Measurements from ENCODE around the gene CREBBP. TPM values are rescaled to one million over a fixed set of nuclear protein-coding genes. Genes with fewer than 3 reads are reported as not detected.

Gene CREBBP
- total and polyA plus RNA-seq, 9 of the 15 experiments (the other 6 are each of a cell fraction or from before 2014, with no cell fraction given), result 0.70 to 24.8 (median 5.6) TPM

GRCh38 chr16:3846595-3847091, 33.9 kb downstream of the CREBBP start (continued):
- TF ChIP-seq MNT (conservative IDR thresholded peaks at IDR 0.05) (peak in 1 of 2 experiments; percentile 47; a peak in 1 of 4 replicates), ARID3A (IDR thresholded peaks at IDR 0.05; ENCODE audit: borderline replicate concordance, low read depth, low read length) (peak; percentile 99), ZNF24 (IDR thresholded peaks at IDR 0.05) (0 out of 2 replicates have a peak, but pooled peaks have one; percentile 34), RAD21 (CRISPR knock-in tag; conservative IDR thresholded peaks at IDR 0.05 in 1 of 2, IDR thresholded peaks at IDR 0.05 in 1 of 2) (no peak), MECOM (CRISPR knock-in tag; IDR thresholded peaks at IDR 0.05) (peak; percentile 52; the same call in 1 of the 2 replicates), PBX2 (CRISPR knock-in tag; IDR thresholded peaks at IDR 0.05; ENCODE audit: low read depth) (peak; percentile 42), PBX2 (tag; conservative IDR thresholded peaks at IDR 0.05; ENCODE audit: low read depth) (peak; percentile 97), CREB1 (IDR thresholded peaks at IDR 0.05) (peak; percentile 65), CREB1 (CRISPR knock-in tag; IDR thresholded peaks at IDR 0.05) (no peak), BRD9 (IDR thresholded peaks at IDR 0.05; ENCODE audit: low read depth, partially characterized antibody) (peak; percentile 59), ATF3 (IDR thresholded peaks at IDR 0.05) (peak; percentile 67), ATF3 (CRISPR knock-in tag; conservative IDR thresholded peaks at IDR 0.05) (no peak), HDAC1 (IDR thresholded peaks at IDR 0.05) (peak in 1 of 2 experiments; percentile 74; a peak in 1 of 4 replicates), BCOR (IDR thresholded peaks at IDR 0.05) (peak; percentile 66; the same call in 1 of the 2 replicates), FOSL1 (tag; conservative IDR thresholded peaks at IDR 0.05) (peak; percentile 50; the same call in 1 of the 2 replicates), MTA2 (IDR thresholded peaks at IDR 0.05; ENCODE audit: low read depth) (peak; percentile 85), GATA2 (CRISPR knock-in tag; IDR thresholded peaks at IDR 0.05) (peak; percentile 84), JUND (IDR thresholded peaks at IDR 0.05; ENCODE audit: borderline replicate concordance, low read depth, low read length) (peak; percentile 84), JUND (tag; IDR thresholded peaks at IDR 0.05; ENCODE audit: borderline replicate concordance, low read depth, low read length) (peak; percentile 80; the same call in 2 of the 3 replicates), EP400 (IDR thresholded peaks at IDR 0.05) (peak; percentile 59), TRIM24 (IDR thresholded peaks at IDR 0.05) (peak; percentile 77 to 82), SOX6 (IDR thresholded peaks at IDR 0.05) (peak; percentile 96), C11orf30 (IDR thresholded peaks at IDR 0.05; ENCODE audit: low read depth) (peak; percentile 77), NEUROD1 (IDR thresholded peaks at IDR 0.05; ENCODE audit: borderline replicate concordance, low read depth, low read length, partially characterized antibody) (peak; percentile 65)

All from K562 (cell line).